OCI-LY1 (cell line): ENCODE measurements around the gene MYO18B.

ENCODE experiments used
- CTCF ChIP-seq: fragments of 200-600 bp; sonication (generic), shearing (Covaris generic); IDR thresholded peaks from 2 replicates; pipeline ENCODE4 v1.5.1; 2017; ENCODE audit warnings: mild to moderate bottlenecking, antibody characterized with exemption, low read length, moderate library complexity, mixed read lengths
- EZH2 ChIP-seq: fragments of 200-600 bp; sonication (generic), shearing (Covaris generic); IDR thresholded peaks from 2 replicates; pipeline ENCODE4 v1.8.0; 2017; ENCODE audit warnings: borderline replicate concordance, mixed run types, mild to moderate bottlenecking, antibody characterized with exemption, low read length, moderate library complexity, mixed read lengths

GRCh38 chr22:25923914-25924313, 181.9 kb downstream of the MYO18B start:
- TF ChIP-seq CTCF (no peak), EZH2 (no peak)
